OCI-LY7 (cell line): ENCODE measurements around the gene CCDC182. TPM values are rescaled to one million over a fixed set of nuclear protein-coding genes. Genes with fewer than 3 reads are reported as not detected.
A peak's percentile ranks its signal among the peaks of the same experiment; 100 is the strongest.

Experiments
- BruUV-seq: library from RNA; stranded (reverse); fragments of 400-500 nt; replicated peaks from 2 replicates; lab custom pipeline; 2021; lab: Mats Ljungman, UMichigan
- CTCF ChIA-PET: fragments of 300-600 bp; sonication (Branson Sonifier 250); formaldehyde crosslinking; loops from one replicate; lab custom pipeline; 2022; ENCODE audit warnings: antibody characterized with exemption; ENCODE audit not compliant: unreplicated experiment; lab: Charles Lee
- POLR2A ChIA-PET: fragments of 300-600 bp; sonication (Branson Sonifier 250); formaldehyde crosslinking; loops from one replicate; lab custom pipeline; 2022; ENCODE audit warnings: antibody characterized with exemption; lab: Charles Lee
- DNase-seq: peaks from one replicate; pipeline ENCODE4 v3.0.0-alpha.2; 2015; ENCODE audit warnings: low spot score
- H2AFZ ChIP-seq: fragments of 200-600 bp; sonication (generic), shearing (Covaris generic); 2 replicates; pipeline ENCODE4 v1.6.1; 2014; ENCODE audit warnings: mild to moderate bottlenecking, antibody characterized with exemption, low read length, moderate library complexity
- H3K27ac ChIP-seq: fragments of 200-600 bp; sonication (generic); 2 replicates; pipeline ENCODE4 v1.5.1; 2014; ENCODE audit warnings: mixed run types, low read depth, mild to moderate bottlenecking, moderate library complexity, low read length, inconsistent platforms; ENCODE audit not compliant: poor library complexity, severe bottlenecking
- H3K36me3 ChIP-seq: fragments of 200-600 bp; sonication (generic); 2 replicates; pipeline ENCODE4 v1.6.1; 2014; ENCODE audit warnings: mild to moderate bottlenecking, antibody characterized with exemption, low read length, moderate library complexity, mixed read lengths; ENCODE audit not compliant: insufficient read depth
- H3K4me1 ChIP-seq: fragments of 200-600 bp; sonication (generic); 2 replicates; pipeline ENCODE4 v1.5.1; 2014; ENCODE audit warnings: mild to moderate bottlenecking, low read length; ENCODE audit not compliant: insufficient read depth, poor library complexity, severe bottlenecking
- H3K4me2 ChIP-seq: fragments of 200-600 bp; sonication (generic); 2 replicates; pipeline ENCODE4 v1.6.1; 2014; ENCODE audit warnings: mild to moderate bottlenecking, low read length
- H3K4me3 ChIP-seq: fragments of 200-600 bp; sonication (generic); 2 replicates; pipeline ENCODE4 v1.5.1; 2014; ENCODE audit warnings: mild to moderate bottlenecking, low read depth, low read length; ENCODE audit not compliant: poor library complexity, severe bottlenecking
- H3K79me2 ChIP-seq: fragments of 200-600 bp; sonication (generic); 2 replicates; pipeline ENCODE4 v1.6.1; 2016; ENCODE audit warnings: low read depth, mild to moderate bottlenecking, low read length, moderate library complexity, mixed read lengths; ENCODE audit not compliant: insufficient read depth
- H3K9me2 ChIP-seq: fragments of 200-600 bp; sonication (generic); 2 replicates; pipeline ENCODE4 v1.6.1; 2016; ENCODE audit warnings: mild to moderate bottlenecking, low read length, mixed read lengths; ENCODE audit not compliant: insufficient read depth
- H3K9me3 ChIP-seq: fragments of 200-600 bp; sonication (generic); 2 replicates; pipeline ENCODE4 v1.6.1; 2014; ENCODE audit warnings: mild to moderate bottlenecking, mixed run types, low read length, mixed read lengths
- H4K20me1 ChIP-seq: fragments of 200-600 bp; sonication (generic); 2 replicates; pipeline ENCODE4 v1.6.1; 2014; ENCODE audit warnings: mild to moderate bottlenecking, antibody characterized with exemption, low read length, moderate library complexity, mixed read lengths; ENCODE audit not compliant: insufficient read depth
- CTCF ChIP-seq: fragments of 200-600 bp; sonication (generic); conservative IDR thresholded peaks from 2 replicates; pipeline ENCODE4 v1.5.1; 2014; ENCODE audit warnings: mild to moderate bottlenecking, antibody characterized with exemption, low read length, moderate library complexity, mixed read lengths
- EZH2phosphoT487 ChIP-seq: fragments of 200-600 bp; sonication (generic); IDR thresholded peaks from 2 replicates; pipeline ENCODE4 v1.6.1; 2018; ENCODE audit warnings: low read depth, borderline replicate concordance, mild to moderate bottlenecking, mixed run types, antibody characterized with exemption, low read length, moderate library complexity, mixed read lengths
- intact Hi-C: fragments of 100-400 bp; cut with micrococcal nuclease; formaldehyde crosslinking; loops from one replicate; pipeline ENCODE4 v1.10.0; 2022; ENCODE audit not compliant: unreplicated experiment
- total RNA-seq, 2 experiments: library from RNA; depleted of rRNA in 1 of 2; stranded (reverse); fragments of >200 nt in 1 of 2; shearing (Covaris generic) in 1 of 2; gene quantifications; 2 replicates each; pipeline ENCODE4 v1.2.3, GENCODE V29; 2014 to 2022

The CCDC182 gene
- total RNA-seq, 2 experiments from 2014 or later, result not detected

- ChIA-PET POLR2A (no interaction called here), CTCF (no interaction called here)
- intact Hi-C loops, result no loop called here
- Histone ChIP-seq H3K9me3 (no peaks in the 10 kb centered on the region), H2AFZ (no peak overlapping the region), H3K4me1 (peaks cover 12% of the 10 kb centered on the region), H4K20me1 (no peaks in the 10 kb centered on the region), H3K79me2 (no peaks in the 10 kb centered on the region), H3K36me3 (no peaks in the 10 kb centered on the region), H3K4me2 (no peak overlapping the region), H3K9me2 (no peaks in the 10 kb centered on the region), H3K27ac (no peak overlapping the region), H3K4me3 (no peak overlapping the region)
- no peak for DNase-seq
- BruUV-seq, result no TSS peak
- no peak for TF ChIP-seq CTCF
- TF ChIP-seq EZH2phosphoT487, result no peak
These were observed 6.4 kb upstream of the CCDC182 start for GRCh38 chr17:57751348-57751971.

GRCh38 chr17:57750895-57751294, 5.8 kb upstream of the CCDC182 start:
- no peak overlapping the region for H2AFZ ChIP-seq
- H4K20me1 ChIP-seq, result no peaks in the 10 kb centered on the region
- no peaks in the 10 kb centered on the region for H3K36me3 ChIP-seq
- H3K9me3 ChIP-seq, result no peaks in the 10 kb centered on the region
- H3K4me1 ChIP-seq, result peaks cover 12% of the 10 kb centered on the region
- intact Hi-C loops, result no loop called here
- H3K27ac ChIP-seq, result no peak overlapping the region
- no peaks in the 10 kb centered on the region for H3K79me2 ChIP-seq
- no peak overlapping the region for H3K4me3 ChIP-seq
- DNase-seq, result no peak
- H3K4me2 ChIP-seq, result no peak overlapping the region
- BruUV-seq, result no TSS peak
- ChIA-PET POLR2A (no interaction called here), CTCF (no interaction called here)
- TF ChIP-seq EZH2phosphoT487 (no peak), CTCF (no peak)
- H3K9me2 ChIP-seq, result no peaks in the 10 kb centered on the region

- H4K20me1 ChIP-seq, result no peaks in the 10 kb centered on the region
- no peak overlapping the region for H3K4me3 ChIP-seq
- no peak overlapping the region for H3K27ac ChIP-seq
- no peaks in the 10 kb centered on the region for H3K9me3 ChIP-seq
- no peak overlapping the region for H3K4me2 ChIP-seq
- ChIA-PET CTCF (no interaction called here), POLR2A (interaction anchor here (0.5 to 0.7 kb wide), 2 partner anchors 29 to 246 kb away, joined by 3 read pairs; no protein-coding TSS in a partner anchor)
- no TSS peak for BruUV-seq
- H3K36me3 ChIP-seq, result no peaks in the 10 kb centered on the region
- no peaks in the 10 kb centered on the region for H3K79me2 ChIP-seq
- TF ChIP-seq EZH2phosphoT487, result no peak
- no peak for TF ChIP-seq CTCF
- peak overlapping the region; percentile 51; the same call in 1 of the 2 replicates for H2AFZ ChIP-seq
- DNase-seq, result peak; percentile 11
- H3K4me1 ChIP-seq, result peaks cover 15% of the 10 kb centered on the region
- intact Hi-C loops, result no loop called here
- H3K9me2 ChIP-seq, result no peaks in the 10 kb centered on the region
These were observed 5.2 kb upstream of the CCDC182 start for GRCh38 chr17:57750109-57750871.
